Heart left ventricle (tissue), 16 donors: ENCODE results near the gene FLYWCH1. TPM values are rescaled to one million over a fixed set of nuclear protein-coding genes. Genes with fewer than 3 reads are reported as not detected.

Source experiments
- ATAC-seq, 4 donors: fragments of 200-7000 bp; cut with Tn5 transposase; one replicate each; pipeline ENCODE4 v1.9.1; 2020 to 2022; ENCODE audit warnings: moderate library complexity in 4 of 4, mild to moderate bottlenecking in 3 of 4, moderate number of reproducible peaks in 1 of 4
- DNase-seq, 5 donors: peaks; one replicate each; pipeline ENCODE4 v3.0.0-alpha.2; 2020
- H3K27ac ChIP-seq, 12 donors: fragments of 200-600 bp; sonication (generic) in 4 of 12; one replicate each; pipeline versions ENCODE4 v1.5.0 to v1.8.0; 2016 to 2022; ENCODE audit warnings: mild to moderate bottlenecking in 2 of 12
- H3K27me3 ChIP-seq, 9 donors: fragments of 200-600 bp; sonication (generic) in 2 of 9; one replicate each; pipeline versions ENCODE4 v1.5.1 to v1.8.0; 2016 to 2022; ENCODE audit warnings: mild to moderate bottlenecking in 3 of 9
- H3K36me3 ChIP-seq, 9 donors: fragments of 200-600 bp; sonication (generic) in 2 of 9; one replicate each; pipeline versions ENCODE4 v1.5.0 to v1.8.0; 2018 to 2022; ENCODE audit warnings: mild to moderate bottlenecking in 2 of 9
- H3K4me1 ChIP-seq, 12 donors: fragments of 200-600 bp; sonication (generic) in 4 of 12; one replicate each; pipeline versions ENCODE4 v1.5.0 to v1.8.0; 2016 to 2022; ENCODE audit warnings: mild to moderate bottlenecking in 3 of 12
- H3K4me3 ChIP-seq, 12 donors: fragments of 200-600 bp; sonication (generic) in 4 of 12; one replicate each; pipeline versions ENCODE4 v1.5.0 to v1.8.0; 2017 to 2022; ENCODE audit warnings: mild to moderate bottlenecking in 9 of 12, moderate library complexity in 4 of 12
- H3K9me3 ChIP-seq, 12 donors: fragments of 200-600 bp; sonication (generic) in 4 of 12; one replicate each; pipeline versions ENCODE4 v1.5.0 to v1.8.0; 2016 to 2022; ENCODE audit warnings: mild to moderate bottlenecking in 1 of 12
- POLR2A ChIP-seq, 2 donors: fragments of 450-650 bp; IDR thresholded peaks; one replicate each; pipeline ENCODE4 v1.6.1; 2017; ENCODE audit warnings: antibody characterized with exemption in 2 of 2, mild to moderate bottlenecking in 2 of 2, moderate library complexity in 2 of 2
- WGBS, 4 donors: extraction: QIAGEN DNeasy Blood & Tissue Kit in 2 of 4; methylation state at CpG; one replicate each; pipeline versions ENCODE4 v1.1.5 to v1.1.7; 2013 to 2018; 5-methylcytosine and 5-hydroxymethylcytosine counted together
- intact Hi-C, 10 donors: fragments of 100-400 bp; cut with DNase I; formaldehyde crosslinking; loops; one replicate each; pipeline versions ENCODE4 v1.11.1 to v1.14.2; 2022
- polyA plus RNA-seq, 2 donors: library from polyadenylated mRNA; stranded (reverse); fragments of 200-250 nt; gene quantifications; one replicate each; pipeline ENCODE4 v1.2.3, GENCODE V29; 2013
- total RNA-seq, 9 donors: library from RNA; depleted of rRNA in 2 of 9; stranded (reverse); fragments of >200 nt in 2 of 9; fragmentation: NEBNext Ultra II Directional in 3 of 9; extraction: Animal tissue kit (Norgen Biotek cat#: 25700) in 3 of 9; gene quantifications; one replicate each; pipeline versions ENCODE4 v1.1.0 to v1.2.4, GENCODE V29; 2016 to 2023
- TF ChIP-seq, protein P1 (sequence below), 12 donors: fragments of 200-600 bp; sonication (generic) in 4 of 12; IDR thresholded peaks; one replicate each; pipeline versions ENCODE4 v1.5.0 to v1.8.0; 2018 to 2022; ENCODE audit warnings: antibody characterized with exemption in 12 of 12, mild to moderate bottlenecking in 5 of 12
- donor health status: ischemic (EF 13 %, LVEDD 7.1; RV severe dilation, severe dysfunction).
- donor health status: healthy with polysubstance abuse.
- donor health status: DM: no; HTN: yes; CAD: no.
- donor health status: DM: no; HTN: no; CAD: no.
- donor health status: ischemic (EF 25% LVEDD 6.9; RV normal size, moderate dysfunction).
- donor health status: ischemic (EF 25% LVEDD 5.7; RV mildly dilated, moderate dysfunction).
- donor health status: healthy.
- donor health status: DM: yes; HTN: yes; CAD: no.
- donor health status: ischemic (EF 35%, LVEDD 5.7; RV mildly dilated, moderate dysfunction).
- donor health status: nonischemic (EF 11% LVEDD 7.7; RV severe dilation, severe dysfunction).
- donor health status: DM: yes; HTN: yes; CAD: no.
- donor health status: PGD.
- donor health status: ischemic (EF 29% LVEDD 5.4; RV normal size, mild dysfunction).
- donor health status: nonischemic (EF 23%, LVEDD 6.1; RV moderate dilation, normal function).

Gene FLYWCH1
- total and polyA plus RNA-seq, 11 donors, result 26.3 to 48.4 (median 34.1) TPM

GRCh38 chr16:2914233-2914632 lies 2.5 kb downstream of the FLYWCH1 start:
- H3K27me3 ChIP-seq, result no peaks in the 10 kb centered on the region
- ATAC-seq (no peak), DNase-seq (peak in 1 of 5 donors; percentile 17)
- no peak overlapping the region for H3K4me3 ChIP-seq
- intact Hi-C loops, result loop anchor here in 4 of 10 donors (5.0 to 10.0 kb wide), 4 partner anchors 42 to 139 kb away; partner anchors contain the start of genes ELOB (in 1 of the 4), PKMYT1 (in 1 of the 4) and ZG16B (in 1 of the 4)
- TF ChIP-seq POLR2A (IDR thresholded peaks at IDR 0.05), result no peak
- TF ChIP-seq, protein P1, sequence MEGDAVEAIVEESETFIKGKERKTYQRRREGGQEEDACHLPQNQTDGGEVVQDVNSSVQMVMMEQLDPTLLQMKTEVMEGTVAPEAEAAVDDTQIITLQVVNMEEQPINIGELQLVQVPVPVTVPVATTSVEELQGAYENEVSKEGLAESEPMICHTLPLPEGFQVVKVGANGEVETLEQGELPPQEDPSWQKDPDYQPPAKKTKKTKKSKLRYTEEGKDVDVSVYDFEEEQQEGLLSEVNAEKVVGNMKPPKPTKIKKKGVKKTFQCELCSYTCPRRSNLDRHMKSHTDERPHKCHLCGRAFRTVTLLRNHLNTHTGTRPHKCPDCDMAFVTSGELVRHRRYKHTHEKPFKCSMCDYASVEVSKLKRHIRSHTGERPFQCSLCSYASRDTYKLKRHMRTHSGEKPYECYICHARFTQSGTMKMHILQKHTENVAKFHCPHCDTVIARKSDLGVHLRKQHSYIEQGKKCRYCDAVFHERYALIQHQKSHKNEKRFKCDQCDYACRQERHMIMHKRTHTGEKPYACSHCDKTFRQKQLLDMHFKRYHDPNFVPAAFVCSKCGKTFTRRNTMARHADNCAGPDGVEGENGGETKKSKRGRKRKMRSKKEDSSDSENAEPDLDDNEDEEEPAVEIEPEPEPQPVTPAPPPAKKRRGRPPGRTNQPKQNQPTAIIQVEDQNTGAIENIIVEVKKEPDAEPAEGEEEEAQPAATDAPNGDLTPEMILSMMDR (IDR thresholded peaks at IDR 0.05), result no peak
- no peak overlapping the region for H3K27ac ChIP-seq
- H3K4me1 ChIP-seq, result peaks cover 0 to 31% (median 14%) of the 10 kb centered on the region in 12 donors
- WGBS, 4 donors, result 86 to 92% (median 89%) methylated on average over 11 to 12 of the region's 12 CpGs
- H3K36me3 ChIP-seq, result peaks cover 0 to 48% (median 30%) of the 10 kb centered on the region in 9 donors
- H3K9me3 ChIP-seq, result no peaks in the 10 kb centered on the region

DNA sequence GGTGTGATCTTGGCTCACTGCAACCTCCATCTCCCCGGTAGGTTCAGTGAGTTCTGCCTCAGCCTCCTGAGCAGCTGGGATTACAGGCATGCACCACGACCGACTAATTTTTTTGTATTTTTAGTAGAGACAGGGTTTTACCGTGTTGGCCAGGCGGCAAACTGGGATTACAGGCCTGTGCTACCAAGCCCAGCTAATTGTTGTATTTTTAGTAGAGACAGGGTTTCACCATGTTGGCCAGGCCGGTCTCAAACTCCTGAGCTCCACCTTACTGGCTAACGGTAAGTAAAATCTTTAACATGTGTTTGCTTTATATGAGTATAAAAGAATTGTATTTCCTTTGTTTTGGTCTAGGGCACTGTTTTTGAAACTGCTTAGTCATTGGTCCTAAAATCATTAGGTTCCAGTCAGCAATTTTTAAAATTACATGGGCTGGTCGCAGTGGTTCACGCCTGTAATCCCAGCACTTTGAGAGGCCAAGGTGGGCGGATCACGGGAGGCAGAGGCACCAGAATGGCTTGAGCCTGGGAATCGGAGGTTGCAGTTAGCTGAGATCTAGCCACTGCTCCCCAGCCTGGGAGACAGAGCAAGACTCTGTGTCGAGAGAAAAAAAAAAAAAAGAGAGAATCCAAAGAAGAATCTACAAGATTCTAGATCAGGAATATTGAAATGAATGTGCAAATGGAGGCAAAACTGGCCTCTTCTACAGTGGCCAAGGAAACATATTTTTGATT lies 3.6 kb downstream of the FLYWCH1 start:
- no peak for TF ChIP-seq POLR2A (IDR thresholded peaks at IDR 0.05)
- TF ChIP-seq, protein P1 (IDR thresholded peaks at IDR 0.05), result no peak
- intact Hi-C loops, result loop anchor here in 3 of 10 donors (5.0 to 10.0 kb wide), 3 partner anchors 38 to 141 kb away; partner anchors contain the start of genes ELOB (in 1 of the 3) and ZG16B (in 1 of the 3)
- ATAC-seq, result no peak
- Histone ChIP-seq H3K4me1 (peaks cover 0 to 38% (median 20%) of the 10 kb centered on the region in 12 donors), H3K4me3 (no peak overlapping the region), H3K9me3 (no peaks in the 10 kb centered on the region), H3K27ac (no peak overlapping the region), H3K36me3 (peaks cover 0 to 55% (median 36%) of the 10 kb centered on the region in 9 donors), H3K27me3 (no peaks in the 10 kb centered on the region)
- no peak for DNase-seq
- WGBS, 4 donors, result 82 to 94% (median 90%) methylated on average over 13 of the region's 13 CpGs

DNA sequence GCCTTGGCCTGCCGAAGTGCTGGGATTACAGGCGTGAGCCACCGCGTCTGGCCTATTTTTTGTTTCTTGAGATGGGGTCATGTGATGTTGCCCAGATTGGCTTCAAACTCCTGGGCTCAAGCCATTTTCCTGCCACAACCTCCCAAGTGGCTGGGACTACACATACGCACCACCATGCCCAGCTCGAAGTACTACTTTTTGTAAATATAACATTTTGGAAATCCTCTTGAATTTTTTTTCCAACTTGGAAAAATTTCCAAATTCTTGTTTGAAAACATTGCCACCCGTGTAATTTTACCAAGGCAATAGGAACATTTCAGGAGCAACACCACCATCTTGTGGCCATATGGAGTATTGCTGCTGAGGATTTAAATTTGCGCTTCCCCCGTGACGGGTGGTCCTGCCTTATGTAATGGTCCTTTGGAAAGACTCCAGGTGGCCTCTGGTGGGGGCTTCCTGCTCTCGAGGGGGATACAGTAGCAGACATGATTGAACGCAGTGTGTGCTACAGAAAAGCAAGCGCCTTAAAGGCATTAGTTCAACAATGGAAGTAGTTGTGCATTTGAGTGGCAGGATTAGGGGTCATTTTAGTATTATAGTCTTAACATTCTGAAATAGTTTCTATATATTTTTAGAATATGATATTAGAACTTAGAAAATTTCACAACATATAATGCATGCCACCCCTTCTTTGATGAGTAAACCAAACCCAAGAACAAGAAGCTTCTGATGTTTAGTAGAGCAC lies 8.0 kb downstream of the FLYWCH1 start:
- intact Hi-C loops, result loop anchor here in 5 of 10 donors (2.0 to 10.0 kb wide), 4 partner anchors 42 to 145 kb away; partner anchors contain the start of genes ELOB (in 1 of the 5) and ZG16B (in 1 of the 5)
- no peaks in the 10 kb centered on the region for H3K9me3 ChIP-seq
- TF ChIP-seq, protein P1 (IDR thresholded peaks at IDR 0.05), result peak; percentile 81 to 95 (median 88)
- TF ChIP-seq POLR2A (IDR thresholded peaks at IDR 0.05), result no peak
- peaks cover 0 to 21% (median 7%) of the 10 kb centered on the region in 12 donors for H3K4me1 ChIP-seq
- DNase-seq (peak in 3 of 5 donors; percentile 39 to 53 (median 43)), ATAC-seq (peak; percentile 47 to 72 (median 59))
- H3K36me3 ChIP-seq, result peaks cover 0 to 71% (median 57%) of the 10 kb centered on the region in 9 donors
- no peak overlapping the region for H3K4me3 ChIP-seq
- peak overlapping the region in 9 of 12 donors; percentile 10 to 60 (median 44) for H3K27ac ChIP-seq
- H3K27me3 ChIP-seq, result no peaks in the 10 kb centered on the region
- WGBS, 4 donors, result 8 to 14% (median 11%) methylated on average over 13 of the region's 13 CpGs
